Dedifferentiated amniotic fluid mesenchymal stem cell (primary cell): Measurements from ENCODE around the gene CHSY3.

Source experiments
- DNase-seq: peaks from one replicate; pipeline ENCODE4 v3.0.0-alpha.2; 2016; ENCODE audit errors: extremely low spot score

The CHSY3 gene

DNA sequence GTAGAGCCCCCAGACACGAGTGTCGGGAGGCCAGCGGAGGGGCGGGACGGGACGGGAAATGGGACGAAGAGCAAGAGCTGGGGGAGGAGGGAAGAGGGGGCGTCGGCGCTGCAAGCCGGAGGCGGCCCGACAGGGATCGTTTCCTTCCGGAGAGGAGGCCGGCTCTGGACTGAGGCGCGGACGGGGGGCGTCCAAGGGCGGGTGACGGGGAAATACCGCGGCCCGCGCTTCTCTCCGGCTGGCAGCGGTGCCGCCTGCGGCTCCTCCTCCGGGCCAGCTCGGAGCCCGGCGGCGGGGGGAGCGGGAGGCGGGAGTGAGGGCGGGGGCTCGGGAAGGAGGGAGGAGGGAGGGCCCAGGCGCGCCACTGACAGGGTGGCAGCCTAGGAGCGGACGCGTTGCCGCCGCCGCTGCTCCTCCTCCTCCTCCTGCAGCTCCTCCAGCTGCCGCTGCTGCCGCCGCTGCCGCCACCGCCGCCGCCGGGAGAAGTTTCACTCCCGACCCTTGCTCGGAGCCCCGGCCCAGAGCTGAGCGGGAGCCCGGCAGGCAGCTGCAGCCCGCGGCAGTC, at the start of gene CHSY3:
Gene CHSY3, plus strand, starts transcription at position 364 of the 565 bp plus-strand sequence.
- peak; percentile 80 for DNase-seq

DNA sequence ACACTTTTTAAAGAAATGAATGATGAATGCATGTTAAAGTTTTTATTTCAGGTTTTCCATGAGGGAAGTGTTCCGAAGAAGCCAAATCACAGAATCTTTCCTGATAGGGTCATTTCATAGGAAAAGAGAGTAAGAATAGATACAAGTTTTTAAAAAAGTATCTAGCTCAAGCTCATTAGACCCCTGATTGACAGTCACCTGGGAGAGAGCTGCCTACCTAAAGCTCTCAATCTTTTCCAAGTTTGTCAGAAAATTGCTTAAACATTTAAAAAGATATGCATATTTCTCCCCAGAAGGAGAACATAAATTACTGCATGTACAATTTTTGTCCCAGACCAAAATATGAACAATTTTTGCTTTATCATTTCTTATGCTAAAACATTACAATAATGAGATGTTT, 47.9 kb upstream of the CHSY3 start:
- no peak for DNase-seq

DNA sequence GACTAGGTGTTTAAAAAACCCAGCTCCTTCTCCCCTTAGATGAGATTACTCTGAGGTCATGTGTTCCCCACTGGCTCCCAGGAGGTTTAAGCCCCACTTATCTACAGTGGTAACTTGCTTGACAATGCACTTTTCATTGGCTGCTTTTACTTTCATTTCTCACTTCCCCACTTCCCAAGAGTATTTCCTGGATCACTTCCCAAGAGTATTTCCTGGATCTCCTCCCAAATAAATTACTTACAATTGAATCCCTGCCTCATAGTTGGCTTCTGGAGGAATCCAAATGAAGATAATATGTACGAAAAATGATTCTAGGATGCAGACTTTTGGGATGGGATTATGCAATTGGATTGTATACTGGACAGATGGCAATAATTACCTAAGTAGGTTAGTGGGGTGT, 47.1 kb upstream of the CHSY3 start:
- peak; percentile 48 for DNase-seq

DNA sequence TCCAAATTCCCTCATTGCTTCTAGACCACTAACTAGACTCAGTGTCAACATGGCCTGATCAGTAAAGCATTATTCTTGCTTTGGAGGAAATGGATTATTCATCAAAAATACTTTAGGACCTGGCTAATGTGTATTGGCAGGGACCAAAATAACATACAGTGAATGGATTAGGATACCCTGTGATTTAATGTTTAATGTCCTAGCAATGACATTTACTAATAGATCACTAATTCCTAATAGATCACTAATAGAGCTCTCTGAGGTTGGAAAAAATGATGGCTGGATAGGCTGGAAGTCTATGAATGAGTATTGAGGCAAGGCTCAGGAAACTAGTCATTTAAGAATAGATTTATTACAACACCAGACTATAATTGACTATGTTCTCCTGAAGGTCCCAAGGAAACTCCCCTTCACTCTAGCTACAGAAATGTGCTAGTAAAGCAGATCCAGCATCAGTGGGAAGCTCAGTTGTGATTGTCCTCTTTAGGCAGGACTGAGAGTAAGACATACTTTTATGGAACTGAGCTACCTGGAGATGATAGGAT, 46.1 kb upstream of the CHSY3 start:
- no peak for DNase-seq

DNA sequence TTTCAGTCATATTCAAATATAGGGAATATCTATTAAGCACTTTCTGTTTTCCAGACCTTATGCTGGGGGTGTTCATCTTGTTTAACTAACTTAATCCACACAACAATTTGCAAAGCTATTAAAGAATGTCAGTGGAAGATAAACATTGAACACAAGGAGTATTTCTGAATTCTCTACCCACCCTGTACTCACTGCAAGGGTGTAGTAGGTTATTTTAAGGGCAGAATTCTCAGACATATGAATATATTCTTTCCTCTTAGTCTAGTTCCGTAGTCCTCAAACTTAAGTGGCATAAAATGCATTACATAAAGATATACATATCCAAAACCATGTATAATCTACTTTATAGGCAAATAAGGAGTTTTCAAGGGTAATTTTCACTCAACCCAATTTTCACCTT, 19.9 kb upstream of the CHSY3 start:
- no peak for DNase-seq

DNA sequence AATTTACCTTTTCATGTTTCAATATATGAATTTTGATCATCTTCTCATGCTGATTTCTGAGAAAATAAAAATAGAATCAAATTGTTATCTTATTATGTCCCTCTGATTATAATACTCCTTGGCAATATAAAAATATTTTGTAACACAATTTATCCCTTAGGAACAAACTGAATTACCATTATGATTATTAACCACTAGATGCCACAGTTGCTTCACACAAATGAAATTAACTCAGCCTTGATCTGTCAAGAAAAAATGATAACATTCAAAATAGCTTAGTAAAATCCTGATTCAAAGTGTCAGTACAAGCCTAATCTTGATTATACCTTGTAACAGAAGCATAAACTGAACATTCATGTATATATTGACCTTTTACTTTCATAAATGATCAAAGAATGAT, 4.8 kb upstream of the CHSY3 start:
- DNase-seq: peak; percentile 61

DNA sequence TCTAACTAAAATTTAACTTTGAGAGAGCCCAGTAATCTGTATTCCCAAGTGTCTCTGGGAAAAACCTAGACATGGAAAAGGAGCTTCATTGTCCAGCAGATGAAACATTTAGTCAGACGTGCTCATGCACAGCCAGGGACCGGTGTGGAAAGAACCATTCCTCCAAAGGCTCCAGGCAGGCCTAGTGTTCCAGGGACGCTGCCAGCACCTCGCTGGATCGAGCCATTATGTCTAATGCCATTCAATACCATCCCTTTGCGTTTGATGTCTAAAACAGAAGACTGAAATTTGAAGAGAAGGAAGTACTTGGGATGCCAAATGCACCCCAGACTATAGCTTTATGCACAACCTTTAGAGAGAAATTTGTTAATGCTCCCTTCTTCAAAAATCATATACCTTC, 1.4 kb upstream of the CHSY3 start:
- no peak for DNase-seq

DNA sequence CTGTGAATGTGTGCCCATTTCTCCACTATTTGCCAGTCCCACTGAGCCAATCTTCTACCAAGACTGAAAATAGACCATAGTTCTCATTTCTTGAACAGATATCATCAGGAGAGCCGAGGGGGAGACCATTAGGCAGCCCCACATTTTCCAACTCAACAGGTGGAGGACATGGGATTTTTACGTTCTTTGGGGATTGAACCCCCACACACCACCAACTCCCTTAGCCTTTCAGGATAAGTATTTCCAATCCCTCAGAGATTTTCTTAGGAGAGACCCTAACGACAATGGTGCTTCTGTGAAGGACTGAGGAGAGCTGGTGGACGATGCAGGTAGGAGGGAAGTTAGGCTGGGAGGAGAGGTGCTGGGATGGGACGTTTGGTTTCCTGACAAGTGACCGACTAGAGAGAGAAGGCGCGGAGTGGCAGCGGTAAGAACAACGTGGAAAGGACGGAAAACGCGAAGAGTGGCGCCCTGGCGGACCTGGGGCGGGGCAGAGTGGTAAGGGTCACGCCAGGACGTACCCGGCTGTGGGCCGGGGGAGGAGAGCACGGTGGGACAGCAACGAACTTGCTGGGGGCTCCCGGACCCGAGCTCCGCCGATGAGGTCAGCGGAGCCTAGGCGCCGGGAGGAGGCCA, 681 bp upstream of the CHSY3 start:
- DNase-seq: no peak

DNA sequence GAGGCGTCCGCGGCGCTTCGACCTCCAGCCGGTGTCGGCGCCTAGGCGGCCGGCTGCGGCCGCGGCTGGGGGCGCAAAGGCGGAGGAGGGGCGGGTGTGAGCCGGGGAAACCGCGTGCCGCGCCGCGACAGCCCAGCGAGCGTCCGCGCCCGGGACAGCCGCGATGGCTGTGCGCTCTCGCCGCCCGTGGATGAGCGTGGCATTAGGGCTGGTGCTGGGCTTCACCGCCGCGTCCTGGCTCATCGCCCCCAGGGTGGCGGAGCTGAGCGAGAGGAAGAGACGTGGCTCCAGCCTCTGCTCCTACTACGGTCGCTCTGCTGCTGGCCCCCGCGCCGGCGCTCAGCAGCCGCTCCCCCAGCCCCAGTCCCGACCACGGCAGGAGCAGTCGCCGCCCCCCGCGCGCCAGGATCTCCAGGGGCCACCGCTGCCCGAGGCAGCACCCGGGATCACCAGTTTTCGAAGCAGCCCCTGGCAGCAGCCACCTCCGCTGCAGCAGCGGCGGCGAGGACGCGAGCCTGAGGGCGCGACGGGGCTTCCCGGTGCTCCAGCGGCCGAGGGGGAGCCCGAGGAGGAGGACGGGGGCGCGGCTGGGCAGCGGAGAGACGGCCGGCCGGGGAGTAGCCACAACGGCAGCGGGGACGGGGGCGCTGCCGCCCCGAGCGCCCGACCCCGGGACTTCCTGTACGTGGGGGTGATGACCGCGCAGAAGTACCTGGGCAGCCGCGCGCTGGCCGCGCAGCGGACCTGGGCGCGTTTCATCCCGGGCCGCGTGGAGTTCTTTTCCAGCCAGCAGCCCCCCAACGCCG, 605 bp downstream of the CHSY3 start:
- DNase-seq: peak; percentile 18

DNA sequence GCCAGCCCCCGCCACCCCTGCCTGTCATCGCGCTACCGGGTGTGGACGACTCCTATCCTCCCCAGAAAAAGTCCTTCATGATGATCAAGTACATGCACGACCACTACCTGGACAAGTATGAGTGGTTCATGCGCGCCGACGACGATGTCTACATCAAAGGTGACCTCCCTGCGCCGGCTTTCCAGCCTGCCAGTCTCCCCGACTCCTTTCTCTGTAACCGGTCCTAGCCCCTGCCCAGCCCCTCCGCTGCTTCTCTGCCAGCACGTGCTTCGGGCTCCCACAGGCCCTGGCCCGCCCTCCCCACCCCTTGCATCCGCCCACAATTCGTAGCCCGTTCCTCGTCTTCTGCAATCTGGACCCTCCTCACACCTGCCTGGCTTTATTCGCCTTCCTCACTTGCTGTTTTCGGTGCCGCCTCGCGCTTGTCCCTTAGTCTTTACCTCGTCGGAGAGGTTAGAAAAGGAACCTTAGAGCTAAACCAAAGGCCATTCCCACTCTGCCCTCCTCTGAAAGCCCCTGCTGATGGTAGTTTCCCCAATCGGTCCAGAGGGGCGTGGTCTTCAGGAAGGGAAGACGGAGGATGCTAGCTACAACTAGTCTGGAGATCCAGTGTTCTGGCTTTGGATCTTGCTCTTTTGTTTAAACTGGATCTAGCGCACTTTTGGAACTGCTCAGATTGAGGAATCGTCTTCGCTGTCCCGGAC, 1.4 kb downstream of the CHSY3 start:
- DNase-seq: no peak

DNA sequence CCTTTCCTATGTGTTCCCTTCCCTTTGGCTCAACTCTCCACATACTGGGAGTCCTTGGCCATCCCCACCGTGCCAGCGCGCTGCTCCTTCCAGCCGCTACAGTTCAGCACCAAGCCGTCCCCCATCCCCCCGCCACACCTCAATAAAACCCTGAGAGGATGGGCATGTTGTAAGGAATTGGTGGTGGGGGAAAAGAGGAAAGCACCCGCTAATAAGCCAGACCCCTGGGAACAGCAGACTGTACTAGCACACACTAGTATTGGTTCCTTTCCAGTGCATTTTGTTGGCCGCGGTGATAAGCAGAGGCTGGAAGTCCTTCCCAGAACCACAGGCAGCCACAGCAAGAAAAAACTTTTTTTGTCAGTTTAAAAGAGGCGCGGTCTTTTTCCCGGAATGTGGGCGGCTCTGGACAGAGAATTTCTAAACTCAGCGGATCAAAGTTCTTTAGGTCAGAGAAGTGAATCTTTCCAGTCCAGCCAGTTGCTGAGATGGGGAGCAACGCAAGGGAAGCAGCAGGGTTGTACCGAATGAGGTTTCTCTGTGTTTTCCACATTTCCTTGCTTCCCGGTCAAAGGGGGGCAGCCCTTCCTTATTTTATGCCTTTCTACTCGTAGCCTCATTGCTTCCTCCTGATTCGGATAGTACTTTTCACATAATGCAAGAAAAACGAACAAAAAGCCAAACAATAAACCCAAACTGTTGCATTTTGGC, 2.1 kb downstream of the CHSY3 start:
- DNase-seq: peak; percentile 56

DNA sequence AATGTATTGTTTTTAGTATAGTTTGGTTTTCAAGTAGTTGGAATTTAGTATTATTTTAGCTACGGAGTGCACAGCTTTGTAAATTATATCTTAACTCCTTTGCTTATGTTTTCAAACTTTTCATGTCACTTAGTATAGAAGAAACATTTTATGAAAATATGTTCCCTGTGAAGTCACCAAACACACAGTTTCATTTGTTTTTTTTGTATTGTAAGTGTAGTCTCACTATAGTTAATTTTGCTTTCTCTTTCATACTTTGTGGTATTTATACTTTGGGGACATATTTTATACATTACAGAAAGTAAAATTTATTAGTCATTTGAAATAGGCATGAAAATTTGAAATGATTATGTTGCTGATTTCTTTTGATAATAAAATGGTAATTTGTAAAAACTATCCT, 5.0 kb downstream of the CHSY3 start:
- DNase-seq: no peak

DNA sequence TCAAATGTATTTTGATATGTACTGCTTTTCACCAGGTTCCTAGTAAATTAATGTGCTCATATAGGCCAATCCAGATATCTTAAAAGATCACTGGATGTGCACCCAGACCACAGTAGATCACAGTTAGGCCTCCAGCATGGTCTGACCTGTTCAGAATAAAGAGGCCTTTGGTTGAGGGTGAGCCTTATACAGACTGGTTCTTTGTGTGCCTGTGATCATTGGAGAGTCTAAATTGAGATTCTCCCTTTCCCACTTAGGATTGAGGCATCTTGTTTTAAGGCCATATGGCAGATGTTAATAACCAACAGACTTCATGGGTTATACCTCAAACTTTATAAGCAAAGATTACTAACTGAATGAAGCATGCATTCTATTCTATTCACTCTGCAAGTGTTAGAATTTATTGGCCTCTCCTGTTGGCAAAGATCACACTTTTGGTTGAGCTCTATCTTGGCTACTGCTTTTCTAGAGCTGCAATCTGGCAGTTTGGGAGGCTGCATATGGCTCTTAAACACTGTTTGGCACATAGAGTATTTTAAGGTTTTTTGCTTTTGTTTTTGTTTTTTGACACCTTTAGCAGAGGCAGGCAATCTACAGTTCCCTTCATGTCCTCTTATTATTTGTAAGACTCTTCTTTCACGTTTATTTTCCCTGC, 8.5 kb downstream of the CHSY3 start:
- DNase-seq: no peak

DNA sequence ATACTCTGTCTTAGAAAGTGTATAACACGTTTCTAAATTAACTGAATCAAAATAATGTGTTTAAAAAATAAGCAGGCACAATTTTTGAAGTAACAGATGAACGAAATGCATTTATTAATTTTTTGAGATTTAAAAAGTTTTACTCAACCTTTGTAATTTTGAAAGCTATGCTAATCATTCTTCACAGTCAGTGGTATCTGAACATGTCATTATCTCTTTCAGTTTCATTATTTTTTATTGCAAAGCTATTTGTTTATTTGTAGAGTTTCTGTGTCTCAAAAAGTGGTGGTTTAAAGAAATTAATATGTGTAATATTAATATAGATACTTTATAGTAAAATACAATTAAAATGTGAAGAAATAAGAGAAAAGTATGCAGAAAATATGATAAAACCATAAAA, 11.2 kb downstream of the CHSY3 start:
- no peak for DNase-seq

DNA sequence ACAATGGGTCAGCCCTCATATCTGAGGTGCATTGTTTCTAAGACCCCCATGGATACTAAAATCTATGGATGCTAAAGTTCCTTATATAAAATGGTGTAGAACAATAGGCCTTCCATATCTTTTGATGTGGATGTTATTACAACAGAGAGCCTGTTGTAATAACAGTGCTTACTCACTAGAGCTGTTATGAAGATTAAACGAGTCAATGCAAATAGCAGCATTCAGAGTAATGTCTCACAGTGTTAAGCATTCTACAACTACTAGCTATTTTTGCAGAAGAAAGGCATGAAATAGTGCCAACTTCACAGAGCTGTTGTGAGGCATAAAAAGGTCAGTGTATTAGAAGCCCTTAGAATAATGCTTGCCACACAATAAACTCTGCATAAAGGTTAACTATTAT, 13.0 kb downstream of the CHSY3 start:
- DNase-seq: no peak

DNA sequence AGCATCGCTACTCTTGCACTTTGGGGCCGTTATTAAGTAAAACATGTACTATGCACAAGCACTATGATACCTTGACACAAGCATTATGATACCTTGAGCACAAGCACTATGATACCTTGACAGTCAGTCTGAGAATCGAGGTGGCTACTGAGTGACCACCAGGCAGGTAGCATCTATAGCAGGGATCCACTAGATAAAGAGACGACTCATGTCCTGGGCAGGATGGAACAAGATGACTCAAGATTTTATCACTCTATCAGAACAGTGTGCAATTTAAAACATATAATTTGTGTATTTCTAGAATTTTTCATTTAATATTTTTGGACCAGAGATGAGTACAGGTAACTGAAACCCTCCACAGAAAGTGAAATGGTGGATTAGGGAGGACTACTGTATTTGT, 16.9 kb downstream of the CHSY3 start:
- no peak for DNase-seq

DNA sequence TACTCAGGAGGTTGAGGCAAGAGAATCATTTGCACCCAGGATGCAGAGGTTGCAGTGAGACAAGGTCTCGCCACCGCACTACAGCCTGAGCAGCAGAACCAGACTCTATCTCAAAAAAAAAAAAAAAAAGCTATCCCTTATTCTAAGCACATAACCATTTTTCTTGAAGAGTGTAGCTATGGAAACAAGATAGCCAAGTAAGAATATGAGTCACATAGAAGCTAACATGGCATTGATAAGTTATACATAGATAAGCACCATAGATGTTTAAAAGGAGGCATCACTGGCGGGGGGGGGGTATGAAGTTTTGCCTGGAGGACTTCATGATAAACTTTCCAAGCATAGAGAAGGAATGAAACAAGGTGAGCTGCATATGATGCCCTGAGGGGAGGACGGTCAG, 26.0 kb downstream of the CHSY3 start:
- no peak for DNase-seq

DNA sequence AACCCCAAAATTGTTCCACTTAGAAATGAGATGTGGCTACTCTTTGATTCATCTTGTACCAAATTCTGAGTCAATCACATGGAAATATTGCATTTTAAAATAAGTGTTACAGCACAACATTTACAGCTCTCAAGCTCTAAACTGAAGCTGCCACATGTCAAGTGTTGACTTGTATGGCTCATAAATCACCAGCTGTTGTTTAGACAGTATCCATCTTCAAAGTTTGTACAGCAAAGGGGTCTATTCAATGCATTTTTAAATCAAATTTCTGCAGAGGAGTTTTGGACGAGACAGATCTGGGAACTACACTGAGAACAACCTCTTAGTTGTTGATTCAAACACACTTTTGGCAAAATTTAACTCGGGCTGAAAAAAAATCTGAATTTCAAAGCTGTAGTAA, 31.4 kb downstream of the CHSY3 start:
- no peak for DNase-seq

DNA sequence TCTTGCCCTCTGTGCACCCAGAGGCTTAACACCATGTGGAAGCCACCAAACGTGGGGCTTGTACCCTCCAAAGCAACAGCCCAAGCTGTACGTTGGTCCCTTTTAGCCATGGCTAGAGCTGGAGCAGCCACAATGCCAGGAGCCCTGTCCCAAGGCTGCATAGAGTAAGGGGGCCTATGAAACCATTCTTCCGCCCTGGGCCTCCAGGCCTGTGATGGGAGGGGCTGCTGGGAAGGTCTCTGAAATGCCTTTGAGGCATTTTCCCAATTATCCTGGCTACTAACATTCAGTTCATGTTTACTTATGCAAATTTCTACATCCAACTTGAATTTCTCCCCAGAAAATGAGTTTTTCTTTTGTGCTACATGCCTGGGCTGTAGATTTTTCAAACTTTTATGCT, 33.8 kb downstream of the CHSY3 start:
- DNase-seq: no peak

DNA sequence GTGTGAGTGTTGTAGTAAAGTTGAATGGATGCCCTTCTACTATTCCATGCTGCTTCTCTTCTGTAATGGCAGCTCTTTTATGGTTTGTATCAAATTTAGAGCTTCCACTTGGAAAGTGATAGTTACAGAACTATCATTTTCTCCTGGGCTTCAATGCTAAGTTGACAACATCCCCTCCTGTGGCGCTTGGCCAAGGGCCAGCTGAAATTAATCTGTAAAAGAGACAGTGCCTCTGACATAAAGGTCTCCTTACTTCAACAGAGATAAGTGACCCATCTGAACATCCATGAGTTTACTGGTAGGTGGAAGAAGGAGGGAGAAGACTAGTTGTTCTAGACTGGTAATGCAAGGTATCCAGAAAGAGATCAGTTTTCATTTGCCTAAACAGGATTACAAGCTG, 39.7 kb downstream of the CHSY3 start:
- no peak for DNase-seq

DNA sequence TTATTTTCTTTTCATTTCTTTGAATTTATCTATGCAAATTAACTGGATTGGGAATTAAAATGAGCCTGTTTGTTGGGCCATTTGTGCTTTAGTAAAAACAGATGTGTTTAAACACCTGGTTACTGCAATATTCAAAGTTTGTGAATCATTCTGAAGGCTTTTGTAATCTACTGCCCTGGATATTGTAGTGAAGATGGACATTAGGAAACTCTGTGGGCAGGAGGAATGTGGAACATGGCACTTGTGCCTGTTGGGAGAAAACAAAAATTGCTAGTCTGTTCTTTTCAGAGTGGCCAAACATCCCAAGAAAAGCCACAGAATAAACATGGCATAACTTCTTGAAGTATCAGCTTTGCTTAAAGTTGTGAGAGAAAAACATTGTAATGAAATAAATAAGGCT, 40.8 kb downstream of the CHSY3 start:
- DNase-seq: peak; percentile 53
